ENCODE results near the gene METTL23.
A peak's percentile ranks its signal among the peaks of the same experiment; 100 is the strongest.

Gene METTL23

GRCh38 chr17:76753061-76753961 is 26.7 kb downstream of the METTL23 start:
- DNase-seq (no peak), ATAC-seq (peak; percentile 95)
- H3K27me3 Mint-ChIP-seq = no peaks in the 10 kb centered on the region
- peak overlapping the region; percentile 97 to 98 for H3K27ac Mint-ChIP-seq
- H3K4me3 Mint-ChIP-seq = peak overlapping the region; percentile 91 to 97
- H3K4me1 Mint-ChIP-seq = peaks cover 26% of the 10 kb centered on the region
- no peaks in the 10 kb centered on the region for H3K9me3 Mint-ChIP-seq

- H3K27ac Mint-ChIP-seq = no peak overlapping the region
- no peaks in the 10 kb centered on the region for H3K9me3 Mint-ChIP-seq
- H3K4me3 Mint-ChIP-seq = no peak overlapping the region
Observed at GRCh38 chr17:76755285-76755684, 28.6 kb downstream of the METTL23 start.

GRCh38 chr17:76757256-76757655 is 30.6 kb downstream of the METTL23 start:
- no peak for DNase-seq
- Mint-ChIP-seq H3K4me3 (no peak overlapping the region), H3K27me3 (no peaks in the 10 kb centered on the region), H3K4me1 (peaks cover 22% of the 10 kb centered on the region), H3K27ac (peak overlapping the region in 1 of 2 donors; percentile 6), H3K9me3 (no peaks in the 10 kb centered on the region)
- no peak for ATAC-seq

More at GRCh38 chr17:76755285-76755684, 28.6 kb downstream of the METTL23 start:
- DNase-seq (no peak), ATAC-seq (no peak)
- H3K27me3 Mint-ChIP-seq = no peaks in the 10 kb centered on the region
- H3K4me1 Mint-ChIP-seq = peaks cover 26% of the 10 kb centered on the region

- H3K4me3 Mint-ChIP-seq = no peak overlapping the region
- H3K27me3 Mint-ChIP-seq = no peaks in the 10 kb centered on the region
- H3K9me3 Mint-ChIP-seq = no peaks in the 10 kb centered on the region
- DNase-seq (no peak), ATAC-seq (no peak)
- peaks cover 9% of the 10 kb centered on the region for H3K4me1 Mint-ChIP-seq
- no peak overlapping the region for H3K27ac Mint-ChIP-seq
Observed at GRCh38 chr17:76758570-76758969, 31.9 kb downstream of the METTL23 start.

- H3K27ac Mint-ChIP-seq = peak overlapping the region; percentile 76 to 87
- ATAC-seq (peak; percentile 100), DNase-seq (peak; percentile 24 to 53)
- H3K4me1 Mint-ChIP-seq = peaks cover 20% of the 10 kb centered on the region
- peak overlapping the region; percentile 65 to 82 for H3K4me3 Mint-ChIP-seq
- H3K9me3 Mint-ChIP-seq = no peaks in the 10 kb centered on the region
- H3K27me3 Mint-ChIP-seq = no peaks in the 10 kb centered on the region
Observed at GRCh38 chr17:76772842-76773525, 46.3 kb downstream of the METTL23 start.

- Mint-ChIP-seq H3K27ac (peak overlapping the region in 1 of 2 donors; percentile 49), H3K9me3 (no peaks in the 10 kb centered on the region), H3K4me3 (no peak overlapping the region), H3K27me3 (no peaks in the 10 kb centered on the region), H3K4me1 (peaks cover 20% of the 10 kb centered on the region)
- DNase-seq = no peak
- no peak for ATAC-seq
Observed at GRCh38 chr17:76775021-76775600, 48.5 kb downstream of the METTL23 start.

- Mint-ChIP-seq H3K4me1 (no peaks in the 10 kb centered on the region), H3K27ac (no peak overlapping the region), H3K27me3 (no peaks in the 10 kb centered on the region), H3K9me3 (no peaks in the 10 kb centered on the region), H3K4me3 (no peak overlapping the region)
- ATAC-seq = no peak
- no peak for DNase-seq
Observed at GRCh38 chr17:76781056-76781982, 54.7 kb downstream of the METTL23 start.

GRCh38 chr17:76783146-76783545 is 56.5 kb downstream of the METTL23 start:
- DNase-seq (no peak), ATAC-seq (no peak)
- no peaks in the 10 kb centered on the region for H3K9me3 Mint-ChIP-seq
- H3K27me3 Mint-ChIP-seq = no peaks in the 10 kb centered on the region
- H3K4me3 Mint-ChIP-seq = no peak overlapping the region
- H3K4me1 Mint-ChIP-seq = no peaks in the 10 kb centered on the region
- no peak overlapping the region for H3K27ac Mint-ChIP-seq
